GM21576 (cell line): ENCODE results near the gene CHRD.
A peak's percentile ranks its signal among the peaks of the same experiment; 100 is the strongest.
"Not testable (repeated sequence)": the region's sequence is repeated elsewhere in the genome, so short reads cannot be mapped to it uniquely, and the experiment has no call there.

Experiments
- ATAC-seq: cut with Tn5 transposase; IDR thresholded peaks from one replicate; pipeline ENCODE4 v1.9.1; 2021; ENCODE audit warnings: mild to moderate bottlenecking, moderate library complexity; ENCODE audit not compliant: unreplicated experiment

The CHRD gene

GRCh38 chr3:184379358-184380184 lies at the start of gene CHRD:
TSS of gene CHRD (plus strand) at chr3:184380054. CDS start at chr3:184380319, 265 bp downstream.
- no peak for ATAC-seq

DNA sequence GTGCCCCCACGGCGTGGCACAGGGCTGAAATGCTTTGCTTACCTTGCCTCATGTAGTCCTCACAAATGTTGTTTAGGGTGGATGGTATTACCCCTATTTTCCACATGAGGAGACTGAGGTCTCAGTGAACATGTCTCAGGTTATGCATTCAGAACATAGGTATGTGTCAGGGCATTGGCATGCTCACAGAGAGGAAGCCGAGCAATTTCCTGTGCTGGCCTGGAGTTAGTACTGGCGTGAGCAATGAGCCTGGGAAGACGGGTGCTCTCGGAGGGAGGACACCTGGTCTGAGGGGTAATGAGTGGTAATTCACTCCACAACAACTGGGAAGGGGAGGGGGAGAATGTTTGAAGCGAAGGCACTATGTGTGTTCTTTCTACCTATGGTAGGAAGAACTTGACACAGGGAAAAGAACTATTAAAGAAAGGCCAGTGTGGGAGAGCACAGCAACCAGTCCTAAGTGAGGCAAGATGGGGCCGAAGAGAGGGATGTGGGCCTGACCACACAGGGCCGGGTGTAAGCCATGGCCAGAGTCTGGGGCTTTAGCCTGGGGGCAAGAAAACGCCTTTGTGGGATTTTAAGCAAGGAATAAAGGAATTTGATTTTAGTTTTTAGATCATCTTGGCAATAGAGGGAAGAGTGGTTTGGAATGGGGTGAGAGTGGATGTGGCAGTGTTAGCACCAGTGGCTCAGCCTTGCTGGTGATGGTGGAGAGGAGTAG lies 47.3 kb upstream of the CHRD start:
- no peak for ATAC-seq

- no peak for ATAC-seq
Observed at GRCh38 chr3:184333190-184333589, 46.7 kb upstream of the CHRD start.

DNA sequence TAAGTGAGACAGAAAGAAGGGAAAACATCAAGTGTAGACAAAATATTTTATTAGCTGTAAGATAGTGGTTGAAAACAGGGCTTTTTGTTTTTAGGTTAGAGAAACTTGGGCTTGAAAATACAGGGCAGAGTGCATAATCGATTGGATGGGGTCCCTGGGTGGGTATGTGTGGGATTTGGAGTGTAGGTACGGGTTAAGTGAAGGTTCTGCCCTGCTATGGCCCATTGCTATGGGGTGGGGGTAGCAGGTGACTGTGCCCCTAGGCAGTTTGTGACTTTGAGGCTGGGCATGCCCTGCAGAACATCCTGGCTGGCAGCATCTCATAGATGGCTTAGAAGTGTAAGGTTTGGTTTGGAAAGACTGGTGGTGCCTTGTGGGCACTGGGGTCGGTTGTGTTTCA lies 46.2 kb upstream of the CHRD start:
- ATAC-seq, result no peak

- ATAC-seq, result no peak
Observed at GRCh38 chr3:184334470-184335158, 45.2 kb upstream of the CHRD start.

GRCh38 chr3:184335291-184335660 lies 44.6 kb upstream of the CHRD start:
- ATAC-seq, result peak; percentile 4

- ATAC-seq, result peak; percentile 73
Observed at GRCh38 chr3:184335661-184336546, 44.0 kb upstream of the CHRD start.

- no peak for ATAC-seq
Observed at GRCh38 chr3:184336547-184337398, 43.1 kb upstream of the CHRD start.

DNA sequence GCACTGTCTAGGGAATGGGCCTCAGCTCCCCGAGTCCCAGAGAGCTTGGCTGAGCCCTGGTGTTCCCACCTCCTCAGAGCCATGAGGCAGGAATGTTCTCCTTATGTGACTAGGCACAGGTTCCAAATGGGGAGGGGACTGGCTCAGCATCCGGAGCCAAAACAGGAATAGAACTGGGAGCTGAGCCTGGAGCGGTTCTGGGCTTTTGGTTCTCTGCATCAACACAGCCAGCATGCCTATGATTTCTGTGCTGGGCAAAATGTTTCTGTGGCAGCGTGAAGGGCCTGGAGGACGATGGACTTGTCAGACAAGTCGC lies 42.5 kb upstream of the CHRD start, which contains the start of gene FAM131A:
Gene FAM131A (plus strand): TSS at position 202 of the 316 bp plus-strand sequence. CDS start 31 bp downstream, at position 233.
- no peak for ATAC-seq

DNA sequence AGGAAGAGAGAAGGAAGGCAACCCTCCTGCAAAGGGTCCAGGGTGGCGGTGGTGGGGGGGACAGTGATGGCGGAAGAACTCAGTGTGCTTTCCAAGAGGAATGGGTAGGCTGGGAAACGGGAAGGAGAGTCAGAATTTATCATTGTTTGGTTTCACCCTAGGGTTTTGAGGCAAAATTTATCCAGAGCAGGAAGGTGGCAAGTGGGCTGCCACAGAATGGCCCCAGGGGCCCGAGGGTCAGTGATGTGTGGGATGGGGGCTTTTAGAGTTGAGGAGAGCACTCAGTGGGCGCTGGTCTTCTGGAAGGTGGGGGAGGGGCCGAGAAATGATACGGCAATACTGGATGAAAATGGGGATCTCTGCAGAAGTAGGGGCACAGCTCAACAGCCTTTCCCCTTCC lies 41.9 kb upstream of the CHRD start:
- no peak for ATAC-seq

- no peak for ATAC-seq
Observed at GRCh38 chr3:184338511-184338945, 41.3 kb upstream of the CHRD start.

DNA sequence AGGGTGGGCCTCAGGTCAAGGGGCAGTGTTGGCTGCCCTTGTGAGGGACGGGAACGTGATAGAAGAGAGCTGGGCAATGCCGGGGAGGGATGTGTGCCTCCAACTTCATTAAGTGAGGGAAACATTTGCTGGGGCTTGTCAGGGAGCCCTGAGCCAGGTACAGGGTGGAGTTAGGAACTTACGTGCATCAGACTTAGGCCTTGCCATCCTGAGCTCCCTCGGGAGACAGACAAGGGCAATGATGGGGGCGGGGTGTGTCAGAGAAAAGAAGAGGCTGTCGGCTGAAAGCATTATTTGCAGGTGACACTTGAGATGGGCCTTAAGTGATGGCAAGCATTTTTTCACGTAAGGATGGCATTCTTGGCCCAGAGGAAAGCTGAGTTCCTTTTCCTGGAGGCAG lies 40.9 kb upstream of the CHRD start:
- ATAC-seq, result no peak

- not testable (repeated sequence) for ATAC-seq
Observed at GRCh38 chr3:184339451-184340135, 40.3 kb upstream of the CHRD start.

DNA sequence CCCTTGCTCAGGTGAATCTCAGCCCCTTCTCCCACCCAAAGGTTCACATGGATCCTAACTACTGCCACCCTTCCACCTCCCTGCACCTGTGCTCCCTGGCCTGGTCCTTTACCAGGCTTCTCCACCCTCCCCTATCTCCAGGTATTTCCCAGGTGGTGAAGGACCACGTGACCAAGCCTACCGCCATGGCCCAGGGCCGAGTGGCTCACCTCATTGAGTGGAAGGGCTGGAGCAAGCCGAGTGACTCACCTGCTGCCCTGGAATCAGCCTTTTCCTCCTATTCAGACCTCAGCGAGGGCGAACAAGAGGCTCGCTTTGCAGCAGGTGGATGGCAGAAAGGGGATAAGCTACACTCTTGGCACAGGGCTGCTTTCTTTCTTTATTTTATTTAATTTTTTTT lies 37.9 kb upstream of the CHRD start:
- no peak for ATAC-seq

DNA sequence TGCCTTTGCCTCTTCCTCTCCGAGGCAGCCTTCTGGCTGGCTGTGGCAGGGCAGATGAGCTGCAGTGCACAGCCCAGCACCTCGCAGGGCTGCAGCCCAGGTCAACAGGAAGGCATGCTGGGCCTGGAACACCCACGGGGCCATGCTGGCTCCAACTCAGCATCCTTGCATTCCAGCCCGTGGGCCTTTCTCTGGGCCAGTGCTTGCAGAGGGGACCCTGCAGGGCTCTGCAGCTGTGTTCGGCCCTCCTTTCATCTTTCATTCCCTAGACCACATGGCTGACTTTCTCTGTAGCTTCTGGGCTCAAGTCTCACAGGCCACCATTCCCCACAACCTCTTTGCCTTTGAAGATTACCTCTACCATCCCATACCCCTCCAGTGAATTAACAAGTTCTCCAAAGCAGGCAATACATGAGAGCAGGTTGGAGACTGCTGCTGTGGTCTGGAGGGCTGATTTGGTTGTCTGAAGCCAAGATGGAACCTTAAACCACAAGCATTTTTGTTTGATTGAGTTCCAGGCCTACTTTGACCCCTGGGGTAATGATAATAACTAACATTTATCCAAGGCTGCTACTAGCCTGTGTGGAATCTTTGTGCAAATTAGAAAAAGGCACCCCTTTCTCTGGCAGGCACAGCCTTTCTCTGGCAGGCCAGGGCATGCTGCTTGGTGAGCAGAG lies 36.5 kb upstream of the CHRD start:
- no peak for ATAC-seq

DNA sequence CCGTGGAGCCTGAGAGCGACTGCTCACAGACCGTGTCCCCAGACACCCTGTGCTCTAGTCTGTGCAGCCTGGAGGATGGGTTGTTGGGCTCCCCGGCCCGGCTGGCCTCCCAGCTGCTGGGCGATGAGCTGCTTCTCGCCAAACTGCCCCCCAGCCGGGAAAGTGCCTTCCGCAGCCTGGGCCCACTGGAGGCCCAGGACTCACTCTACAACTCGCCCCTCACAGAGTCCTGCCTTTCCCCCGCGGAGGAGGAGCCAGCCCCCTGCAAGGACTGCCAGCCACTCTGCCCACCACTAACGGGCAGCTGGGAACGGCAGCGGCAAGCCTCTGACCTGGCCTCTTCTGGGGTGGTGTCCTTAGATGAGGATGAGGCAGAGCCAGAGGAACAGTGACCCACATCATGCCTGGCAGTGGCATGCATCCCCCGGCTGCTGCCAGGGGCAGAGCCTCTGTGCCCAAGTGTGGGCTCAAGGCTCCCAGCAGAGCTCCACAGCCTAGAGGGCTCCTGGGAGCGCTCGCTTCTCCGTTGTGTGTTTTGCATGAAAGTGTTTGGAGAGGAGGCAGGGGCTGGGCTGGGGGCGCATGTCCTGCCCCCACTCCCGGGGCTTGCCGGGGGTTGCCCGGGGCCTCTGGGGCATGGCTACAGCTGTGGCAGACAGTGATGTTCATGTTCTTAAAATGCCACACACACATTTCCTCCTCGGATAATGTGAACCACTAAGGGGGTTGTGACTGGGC lies 35.1 kb upstream of the CHRD start:
- no peak for ATAC-seq

DNA sequence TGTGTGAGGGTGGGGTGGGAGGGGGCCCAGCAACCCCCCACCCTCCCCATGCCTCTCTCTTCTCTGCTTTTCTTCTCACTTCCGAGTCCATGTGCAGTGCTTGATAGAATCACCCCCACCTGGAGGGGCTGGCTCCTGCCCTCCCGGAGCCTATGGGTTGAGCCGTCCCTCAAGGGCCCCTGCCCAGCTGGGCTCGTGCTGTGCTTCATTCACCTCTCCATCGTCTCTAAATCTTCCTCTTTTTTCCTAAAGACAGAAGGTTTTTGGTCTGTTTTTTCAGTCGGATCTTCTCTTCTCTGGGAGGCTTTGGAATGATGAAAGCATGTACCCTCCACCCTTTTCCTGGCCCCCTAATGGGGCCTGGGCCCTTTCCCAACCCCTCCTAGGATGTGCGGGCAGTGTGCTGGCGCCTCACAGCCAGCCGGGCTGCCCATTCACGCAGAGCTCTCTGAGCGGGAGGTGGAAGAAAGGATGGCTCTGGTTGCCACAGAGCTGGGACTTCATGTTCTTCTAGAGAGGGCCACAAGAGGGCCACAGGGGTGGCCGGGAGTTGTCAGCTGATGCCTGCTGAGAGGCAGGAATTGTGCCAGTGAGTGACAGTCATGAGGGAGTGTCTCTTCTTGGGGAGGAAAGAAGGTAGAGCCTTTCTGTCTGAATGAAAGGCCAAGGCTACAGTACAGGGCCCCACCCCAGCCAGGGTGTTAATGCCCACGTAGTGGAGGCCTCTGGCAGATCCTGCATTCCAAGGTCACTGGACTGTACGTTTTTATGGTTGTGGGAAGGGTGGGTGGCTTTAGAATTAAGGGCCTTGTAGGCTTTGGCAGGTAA lies 34.3 kb upstream of the CHRD start:
- ATAC-seq, result no peak
